GM12878 (cell line): ENCODE data around the gene S100B. TPM values are rescaled to one million over a fixed set of nuclear protein-coding genes. Genes with fewer than 3 reads are reported as not detected.
A peak's percentile ranks its signal among the peaks of the same experiment; 100 is the strongest.

ENCODE experiments used
- ATAC-seq: fragments of 200-7000 bp; cut with Tn5 transposase; 3 replicates; pipeline ENCODE4 v1.9.1; 2020; ENCODE audit warnings: mild to moderate bottlenecking, moderate library complexity
- BruUV-seq: library from RNA; stranded (reverse); fragments of 400-500 nt; replicated peaks from 2 replicates; lab custom pipeline; 2021; lab: Mats Ljungman, UMichigan
- CTCF ChIA-PET: fragments of 300-600 bp; sonication (Branson Sonifier 250); formaldehyde crosslinking; extraction: SDS; loops from one replicate; lab custom pipeline; 2021; ENCODE audit warnings: inconsistent platforms; lab: Yijun Ruan, JAX
- POLR2A ChIA-PET: fragments of 350-600 bp; formaldehyde crosslinking; extraction: SDS; loops from one replicate; lab custom pipeline; 2021; ENCODE audit warnings: inconsistent platforms; lab: Charles Lee
- RAD21 ChIA-PET: fragments of 300-600 bp; sonication (Branson Sonifier 250); formaldehyde crosslinking; loops from one replicate; lab custom pipeline; 2023; ENCODE audit warnings: antibody characterized with exemption; ENCODE audit not compliant: unreplicated experiment; lab: Charles Lee
- SMC1A ChIA-PET: fragments of 300-600 bp; sonication (Branson Sonifier 250); formaldehyde crosslinking; loops from one replicate; lab custom pipeline; 2023; ENCODE audit not compliant: unreplicated experiment, uncharacterized antibody; lab: Charles Lee
- DNase-seq: peaks from one replicate; pipeline ENCODE4 v3.0.0-alpha.2; 2011; ENCODE audit warnings: low read depth, low spot score
- FAIRE-seq: peaks from 3 replicates; lab custom pipeline; 2011; peaks lifted over from hg19 to GRCh38; lab: Jason Lieb, UNC
- H2AFZ ChIP-seq: 2 replicates; pipeline ENCODE4 v1.6.0; 2011; ENCODE audit warnings: low read depth, low read length, control low read depth; ENCODE audit not compliant: control insufficient read depth
- H3K27ac ChIP-seq: 2 replicates; pipeline ENCODE4 v1.5.1; 2011; ENCODE audit warnings: control low read depth; ENCODE audit not compliant: control insufficient read depth, insufficient read depth
- H3K27me3 ChIP-seq, 2 experiments: replicated peaks in 1 of 2; 2 replicates each; pipeline versions ENCODE4 v1.6.0 to v1.6.1; 2011; ENCODE audit warnings: low read length in 1 of 2; ENCODE audit not compliant: control insufficient read depth in 2 of 2, insufficient read depth in 2 of 2
- H3K36me3 ChIP-seq, 2 experiments: 2 replicates each; pipeline ENCODE4 v1.5.1; 2011; ENCODE audit warnings: low read length in 1 of 2; ENCODE audit not compliant: control insufficient read depth in 2 of 2, insufficient read depth in 2 of 2
- H3K4me1 ChIP-seq: 2 replicates; pipeline ENCODE4 v1.6.1; 2011; ENCODE audit warnings: mild to moderate bottlenecking, low read length, moderate library complexity, mixed read lengths; ENCODE audit not compliant: control insufficient read depth, insufficient read depth
- H3K4me2 ChIP-seq: 2 replicates; pipeline ENCODE4 v1.6.0; 2011; ENCODE audit warnings: control low read depth; ENCODE audit not compliant: control insufficient read depth, insufficient read depth
- H3K4me3 ChIP-seq: fragments of 200-600 bp; sonication (generic); 2 replicates; pipeline ENCODE4 v1.5.1; 2016
- H3K79me2 ChIP-seq: 2 replicates; pipeline ENCODE4 v1.6.0; 2011; ENCODE audit warnings: low read length; ENCODE audit not compliant: control insufficient read depth, insufficient read depth
- H3K9ac ChIP-seq: 2 replicates; pipeline ENCODE4 v1.8.0; 2011; ENCODE audit warnings: low read length, control low read depth, mixed read lengths; ENCODE audit not compliant: control insufficient read depth, insufficient read depth
- H3K9me3 ChIP-seq: replicated peaks from 3 replicates; pipeline ENCODE4 v1.5.1; 2011; ENCODE audit warnings: mild to moderate bottlenecking, low read length; ENCODE audit not compliant: control insufficient read depth, insufficient read depth
- H4K20me1 ChIP-seq: 2 replicates; pipeline ENCODE4 v1.6.0; 2011; ENCODE audit not compliant: control insufficient read depth, insufficient read depth
- ATF7 ChIP-seq: fragments of 450-650 bp; IDR thresholded peaks from 2 replicates; pipeline ENCODE4 v1.6.1; 2016; ENCODE audit warnings: low read depth, mild to moderate bottlenecking
- BMI1 ChIP-seq: fragments of 450-650 bp; IDR thresholded peaks from 2 replicates; pipeline ENCODE4 v1.6.1; 2016; ENCODE audit warnings: mild to moderate bottlenecking, moderate library complexity, borderline replicate concordance
- E4F1 ChIP-seq: fragments of 450-650 bp; IDR thresholded peaks from 2 replicates; pipeline ENCODE4 v1.6.1; 2018; ENCODE audit warnings: borderline replicate concordance, mild to moderate bottlenecking; ENCODE audit not compliant: partially characterized antibody
- ESRRA ChIP-seq: IDR thresholded peaks from 2 replicates; pipeline ENCODE4 v1.6.1; 2012; ENCODE audit warnings: mild to moderate bottlenecking, low read length, improper control_type of control experiment
- GATAD2B ChIP-seq: fragments of 450-650 bp; conservative IDR thresholded peaks from 2 replicates; pipeline ENCODE4 v1.6.1; 2017; ENCODE audit warnings: low read depth, mild to moderate bottlenecking, moderate library complexity
- JUNB ChIP-seq: IDR thresholded peaks from 2 replicates; pipeline ENCODE4 v1.6.1; 2016; ENCODE audit warnings: antibody characterized with exemption, mild to moderate bottlenecking
- NFYB ChIP-seq: IDR thresholded peaks from 2 replicates; pipeline ENCODE4 v1.6.1; 2011; ENCODE audit warnings: low read depth, mild to moderate bottlenecking, low read length, improper control_type of control experiment, moderate library complexity; ENCODE audit not compliant: insufficient read depth
- ZNF687 ChIP-seq: fragments of 450-650 bp; IDR thresholded peaks from 2 replicates; pipeline ENCODE4 v1.6.1; 2017; ENCODE audit warnings: mild to moderate bottlenecking, moderate library complexity
- WGBS: methylation state at CpG from one replicate; pipeline ENCODE4 v1.1.6; 2016; ENCODE audit warnings: low lambda C conversion rate; ENCODE audit not compliant: insufficient replicate concordance, insufficient coverage; ENCODE audit errors: missing lambda C conversion rate; 5-methylcytosine and 5-hydroxymethylcytosine counted together
- in situ Hi-C: fragments of 300-500 bp; cut with MboI; formaldehyde crosslinking; loops from 9 replicates; pipeline ENCODE4 v1.14.3; 2018; ENCODE audit warnings: mixed read lengths
- intact Hi-C: fragments of 100-400 bp; cut with micrococcal nuclease; formaldehyde crosslinking; loops from one replicate; pipeline ENCODE4 v1.14.2; 2022; ENCODE audit not compliant: unreplicated experiment
- polyA plus RNA-seq, 11 experiments: library from polyadenylated mRNA; depleted of rRNA in 4 of 11; unstranded in 6 of 11; stranded (reverse) in 5 of 11; fragments of >200 nt; fragmentation: Nextera tagmentation in 4 of 11; fragmentation: Illumina TruSeq in 1 of 11; extraction: Ambion mirVana in 4 of 11; extraction: Trizol in 1 of 11; gene quantifications; 1 replicate in 1 of 11; 2 replicates in 10 of 11; pipeline versions ENCODE4 v1.2.1 to v1.2.3, GENCODE V29; 2011 to 2016; ENCODE audit warnings: inconsistent platforms in 2 of 11, missing spikeins in 2 of 11, low read depth in 1 of 11
- total RNA-seq, 4 experiments: library from RNA; depleted of rRNA in 3 of 4; stranded (reverse); fragments of >200 nt in 3 of 4; fragmentation: Illumina TruSeq in 1 of 4; extraction: Trizol in 1 of 4; gene quantifications; 2 replicates each; pipeline versions ENCODE4 v1.2.1 to v1.2.3, GENCODE V29; 2013 to 2021

S100B gene
- total and polyA plus RNA-seq, 10 of the 15 experiments (the other 5 are each of a cell fraction or from before 2014, with no cell fraction given) = 0.11 to 0.22 TPM; not detected in 8

DNA sequence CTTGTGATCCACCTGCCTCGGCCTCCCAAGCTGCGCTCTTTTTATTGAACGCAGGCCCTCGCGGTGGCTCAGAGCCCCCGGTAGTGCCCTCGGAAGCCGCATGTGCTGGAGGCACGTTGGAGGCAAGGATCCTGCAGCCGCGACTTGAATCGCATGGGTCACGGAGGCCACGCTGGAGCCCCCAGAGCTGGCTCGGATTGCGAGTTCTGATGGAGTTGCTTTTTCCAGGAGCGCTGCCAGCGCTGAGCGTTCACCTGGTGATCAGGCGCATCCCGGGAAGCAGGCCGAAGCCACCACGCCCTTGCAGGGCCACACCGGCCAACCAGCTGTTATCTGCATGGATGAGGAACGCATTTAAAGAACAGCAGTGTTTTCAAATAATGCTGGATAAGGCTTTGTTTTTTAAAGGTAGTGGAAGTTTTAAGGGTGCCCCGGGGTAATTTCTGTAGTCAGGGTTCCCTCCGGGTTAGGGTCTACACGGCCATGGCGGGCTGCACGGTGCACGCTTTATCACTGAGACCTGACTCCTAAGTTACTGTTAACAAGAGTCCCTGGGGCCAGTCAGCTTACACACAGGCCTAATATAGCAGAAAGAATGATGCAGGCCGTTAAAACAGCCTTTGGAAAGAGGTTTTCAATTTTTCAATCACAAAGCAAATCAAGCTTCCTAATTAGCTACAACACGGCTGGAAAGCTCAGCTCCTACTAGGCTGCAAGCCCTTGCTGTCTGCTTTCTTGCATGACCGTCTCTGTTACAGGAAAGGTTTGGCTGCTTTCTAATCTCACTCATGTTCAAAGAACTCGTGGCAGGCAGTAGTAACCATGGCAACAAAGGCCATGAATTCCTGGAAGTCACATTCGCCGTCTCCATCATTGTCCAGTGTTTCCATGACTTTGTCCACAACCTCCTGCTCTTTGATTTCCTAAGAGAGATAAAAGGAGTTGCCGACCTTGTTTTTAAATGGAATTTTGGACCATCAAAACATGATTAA is 6.0 kb downstream of the S100B start:
- no peaks in the 10 kb centered on the region for H3K4me1 ChIP-seq
- CTCF ChIA-PET = no interaction called here
- H2AFZ ChIP-seq = no peak overlapping the region
- no TSS peak for BruUV-seq
- H3K9ac ChIP-seq = no peak overlapping the region
- in situ Hi-C loops = no loop called here
- H3K4me2 ChIP-seq = no peak overlapping the region
- TF ChIP-seq BMI1 (0 out of 2 replicates have a peak, but pooled peaks have one; percentile 40), JUNB (no peak)
- no peaks in the 10 kb centered on the region for H3K36me3 ChIP-seq
- intact Hi-C loops = no loop called here
- H3K4me3 ChIP-seq = no peak overlapping the region
- ATAC-seq = no peak
- SMC1A ChIA-PET = interaction anchor here (1.7 kb wide), 1 partner anchor 10 kb away, joined by 4 read pairs; no protein-coding TSS in a partner anchor
- RAD21 ChIA-PET = no interaction called here
- H3K27me3 ChIP-seq = no peaks in the 10 kb centered on the region
- WGBS = 75% methylated on average over 38 of the region's 38 CpGs
- no peaks in the 10 kb centered on the region for H4K20me1 ChIP-seq
- FAIRE-seq = no peak
- no peak overlapping the region for H3K27ac ChIP-seq
- POLR2A ChIA-PET = no interaction called here
- peaks cover 2% of the 10 kb centered on the region; the same call in 2 of the 3 replicates for H3K9me3 ChIP-seq
- no peaks in the 10 kb centered on the region for H3K79me2 ChIP-seq
- DNase-seq = no peak

DNA sequence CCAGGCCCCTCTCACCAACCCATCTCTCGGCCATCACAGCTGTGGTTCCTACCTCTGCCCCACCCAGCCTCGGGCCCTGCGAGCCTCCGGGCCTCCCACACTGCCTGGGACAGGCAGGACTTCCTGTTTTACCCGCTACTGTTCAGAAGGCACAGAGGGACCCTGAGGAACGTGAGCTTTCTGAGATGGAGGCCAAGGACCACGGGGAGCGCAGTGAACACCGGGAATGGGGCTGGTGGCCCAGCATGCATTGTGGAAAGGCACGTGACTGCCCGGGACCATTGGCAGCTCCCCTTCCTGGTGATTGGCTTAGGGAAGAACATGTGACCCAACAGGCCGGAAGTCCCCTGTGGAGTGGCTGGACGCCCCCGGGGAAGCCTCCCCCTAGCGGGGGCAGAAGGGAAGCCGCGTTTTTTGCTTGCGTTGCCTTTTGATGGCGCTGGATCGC is 7.0 kb downstream of the S100B start:
- H3K4me2 ChIP-seq = no peak overlapping the region
- no peaks in the 10 kb centered on the region for H3K27me3 ChIP-seq
- H4K20me1 ChIP-seq = no peaks in the 10 kb centered on the region
- no peak for ATAC-seq
- WGBS = 76% methylated on average over 20 of the region's 20 CpGs
- ChIA-PET SMC1A (no interaction called here), CTCF (no interaction called here), RAD21 (no interaction called here), POLR2A (no interaction called here)
- no TSS peak for BruUV-seq
- intact Hi-C loops = no loop called here
- H3K79me2 ChIP-seq = no peaks in the 10 kb centered on the region
- H3K36me3 ChIP-seq = no peaks in the 10 kb centered on the region
- FAIRE-seq = no peak
- peaks cover 2% of the 10 kb centered on the region; the same call in 2 of the 3 replicates for H3K9me3 ChIP-seq
- H3K27ac ChIP-seq = no peak overlapping the region
- in situ Hi-C loops = no loop called here
- DNase-seq = no peak
- no peaks in the 10 kb centered on the region for H3K4me1 ChIP-seq
- H2AFZ ChIP-seq = no peak overlapping the region
- no peak overlapping the region for H3K9ac ChIP-seq
- H3K4me3 ChIP-seq = no peak overlapping the region
- TF ChIP-seq ESRRA (no peak), NFYB (peak; percentile 51), ATF7 (no peak), GATAD2B (no peak), ZNF687 (no peak), E4F1 (no peak)
